HL-60 (cell line): ENCODE results near the gene FAM118A.

Source experiments
- DNase-seq, 2 experiments: peaks; one replicate each; pipeline ENCODE4 v3.0.0-alpha.2; 2010 to 2020; ENCODE audit warnings: low read depth in 1 of 2, low spot score in 1 of 2
- H3K27ac ChIP-seq: fragments of 250-450 bp; sonication (Bioruptor Pico); replicated peaks from 2 replicates; pipeline ENCODE4 v1.5.1; 2020; ENCODE audit warnings: mild to moderate bottlenecking, moderate library complexity
- H3K27me3 ChIP-seq: fragments of 250-450 bp; sonication (Bioruptor Pico); 2 replicates; pipeline ENCODE4 v1.5.1; 2021; ENCODE audit warnings: mild to moderate bottlenecking, moderate library complexity; ENCODE audit not compliant: insufficient read depth, poor library complexity, severe bottlenecking
- H3K4me3 ChIP-seq: replicated peaks from 2 replicates; pipeline ENCODE4 v1.5.1; 2011; ENCODE audit warnings: mild to moderate bottlenecking, control low read depth, low read length; ENCODE audit not compliant: insufficient read depth
- GABPA ChIP-seq: IDR thresholded peaks from 2 replicates; pipeline ENCODE4 v1.6.1; 2012; ENCODE audit warnings: low read depth
- POLR2AphosphoS5 ChIP-seq: IDR thresholded peaks from 2 replicates; pipeline ENCODE4 v1.6.1; 2012; ENCODE audit warnings: low read depth
- SPI1 ChIP-seq: IDR thresholded peaks from 2 replicates; pipeline ENCODE4 v1.6.1; 2012; ENCODE audit warnings: low read depth, mild to moderate bottlenecking, borderline replicate concordance
- TF ChIP-seq, protein P1 (sequence below): IDR thresholded peaks from one replicate; pipeline ENCODE4 v1.5.1; 2011; ENCODE audit warnings: low read length, control low read depth, inconsistent platforms; ENCODE audit not compliant: insufficient read depth
- TF ChIP-seq, protein P2 (sequence below): IDR thresholded peaks from 2 replicates; pipeline ENCODE4 v1.6.1; 2012; ENCODE audit warnings: low read depth; ENCODE audit not compliant: insufficient replicate concordance

The FAM118A gene

DNA sequence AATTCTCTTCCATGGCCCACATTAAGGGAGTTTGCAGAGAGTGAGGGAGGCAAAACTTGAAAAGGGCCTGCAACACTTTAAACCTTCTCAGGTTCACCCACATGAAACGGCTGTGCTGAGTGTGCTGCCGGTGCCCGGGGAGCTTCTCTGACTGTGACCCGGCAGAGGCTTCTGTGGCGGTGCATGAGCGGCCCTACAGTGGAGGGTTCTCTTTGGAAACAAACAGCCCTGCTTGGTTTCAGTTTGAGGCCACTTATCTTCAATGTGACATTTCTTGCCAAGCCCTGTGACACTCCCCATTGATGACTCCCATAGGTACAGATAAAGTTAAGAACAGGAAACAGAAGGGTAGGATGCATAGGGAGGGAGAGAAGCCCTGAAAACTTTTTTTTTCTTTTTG lies 31.8 kb downstream of the FAM118A start:
- Histone ChIP-seq H3K27me3 (no peaks in the 10 kb centered on the region), H3K4me3 (no peak overlapping the region), H3K27ac (no peak overlapping the region)
- no peak for DNase-seq
- TF ChIP-seq SPI1: no peak
- no peak for TF ChIP-seq GABPA

DNA sequence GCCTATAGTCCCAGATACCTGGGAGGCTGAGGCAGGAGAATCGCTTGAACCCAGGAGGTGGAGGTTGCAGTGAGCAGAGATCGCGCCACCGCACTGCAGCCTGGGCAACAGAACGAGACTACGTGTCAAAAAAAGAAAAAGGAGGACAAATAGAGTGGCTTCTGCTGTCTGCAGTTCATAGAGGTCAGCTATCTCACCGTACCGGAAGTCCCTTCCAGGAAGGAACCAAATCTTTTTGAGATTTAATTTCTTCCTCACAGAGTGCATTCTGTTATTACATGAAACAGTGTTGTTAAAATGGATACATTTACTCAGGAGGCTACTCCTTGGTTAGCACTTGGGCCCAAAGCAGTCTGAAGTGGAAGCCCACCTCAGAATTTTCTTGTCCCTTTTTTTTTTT lies 33.4 kb downstream of the FAM118A start:
- H3K27ac ChIP-seq: no peak overlapping the region
- H3K27me3 ChIP-seq: no peaks in the 10 kb centered on the region
- no peak for TF ChIP-seq SPI1
- TF ChIP-seq GABPA: no peak
- no peak for TF ChIP-seq POLR2AphosphoS5
- TF ChIP-seq, protein P1, sequence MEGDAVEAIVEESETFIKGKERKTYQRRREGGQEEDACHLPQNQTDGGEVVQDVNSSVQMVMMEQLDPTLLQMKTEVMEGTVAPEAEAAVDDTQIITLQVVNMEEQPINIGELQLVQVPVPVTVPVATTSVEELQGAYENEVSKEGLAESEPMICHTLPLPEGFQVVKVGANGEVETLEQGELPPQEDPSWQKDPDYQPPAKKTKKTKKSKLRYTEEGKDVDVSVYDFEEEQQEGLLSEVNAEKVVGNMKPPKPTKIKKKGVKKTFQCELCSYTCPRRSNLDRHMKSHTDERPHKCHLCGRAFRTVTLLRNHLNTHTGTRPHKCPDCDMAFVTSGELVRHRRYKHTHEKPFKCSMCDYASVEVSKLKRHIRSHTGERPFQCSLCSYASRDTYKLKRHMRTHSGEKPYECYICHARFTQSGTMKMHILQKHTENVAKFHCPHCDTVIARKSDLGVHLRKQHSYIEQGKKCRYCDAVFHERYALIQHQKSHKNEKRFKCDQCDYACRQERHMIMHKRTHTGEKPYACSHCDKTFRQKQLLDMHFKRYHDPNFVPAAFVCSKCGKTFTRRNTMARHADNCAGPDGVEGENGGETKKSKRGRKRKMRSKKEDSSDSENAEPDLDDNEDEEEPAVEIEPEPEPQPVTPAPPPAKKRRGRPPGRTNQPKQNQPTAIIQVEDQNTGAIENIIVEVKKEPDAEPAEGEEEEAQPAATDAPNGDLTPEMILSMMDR: no peak
- TF ChIP-seq, protein P2, sequence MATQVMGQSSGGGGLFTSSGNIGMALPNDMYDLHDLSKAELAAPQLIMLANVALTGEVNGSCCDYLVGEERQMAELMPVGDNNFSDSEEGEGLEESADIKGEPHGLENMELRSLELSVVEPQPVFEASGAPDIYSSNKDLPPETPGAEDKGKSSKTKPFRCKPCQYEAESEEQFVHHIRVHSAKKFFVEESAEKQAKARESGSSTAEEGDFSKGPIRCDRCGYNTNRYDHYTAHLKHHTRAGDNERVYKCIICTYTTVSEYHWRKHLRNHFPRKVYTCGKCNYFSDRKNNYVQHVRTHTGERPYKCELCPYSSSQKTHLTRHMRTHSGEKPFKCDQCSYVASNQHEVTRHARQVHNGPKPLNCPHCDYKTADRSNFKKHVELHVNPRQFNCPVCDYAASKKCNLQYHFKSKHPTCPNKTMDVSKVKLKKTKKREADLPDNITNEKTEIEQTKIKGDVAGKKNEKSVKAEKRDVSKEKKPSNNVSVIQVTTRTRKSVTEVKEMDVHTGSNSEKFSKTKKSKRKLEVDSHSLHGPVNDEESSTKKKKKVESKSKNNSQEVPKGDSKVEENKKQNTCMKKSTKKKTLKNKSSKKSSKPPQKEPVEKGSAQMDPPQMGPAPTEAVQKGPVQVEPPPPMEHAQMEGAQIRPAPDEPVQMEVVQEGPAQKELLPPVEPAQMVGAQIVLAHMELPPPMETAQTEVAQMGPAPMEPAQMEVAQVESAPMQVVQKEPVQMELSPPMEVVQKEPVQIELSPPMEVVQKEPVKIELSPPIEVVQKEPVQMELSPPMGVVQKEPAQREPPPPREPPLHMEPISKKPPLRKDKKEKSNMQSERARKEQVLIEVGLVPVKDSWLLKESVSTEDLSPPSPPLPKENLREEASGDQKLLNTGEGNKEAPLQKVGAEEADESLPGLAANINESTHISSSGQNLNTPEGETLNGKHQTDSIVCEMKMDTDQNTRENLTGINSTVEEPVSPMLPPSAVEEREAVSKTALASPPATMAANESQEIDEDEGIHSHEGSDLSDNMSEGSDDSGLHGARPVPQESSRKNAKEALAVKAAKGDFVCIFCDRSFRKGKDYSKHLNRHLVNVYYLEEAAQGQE: no peak
- no peak for DNase-seq
- no peak overlapping the region for H3K4me3 ChIP-seq

DNA sequence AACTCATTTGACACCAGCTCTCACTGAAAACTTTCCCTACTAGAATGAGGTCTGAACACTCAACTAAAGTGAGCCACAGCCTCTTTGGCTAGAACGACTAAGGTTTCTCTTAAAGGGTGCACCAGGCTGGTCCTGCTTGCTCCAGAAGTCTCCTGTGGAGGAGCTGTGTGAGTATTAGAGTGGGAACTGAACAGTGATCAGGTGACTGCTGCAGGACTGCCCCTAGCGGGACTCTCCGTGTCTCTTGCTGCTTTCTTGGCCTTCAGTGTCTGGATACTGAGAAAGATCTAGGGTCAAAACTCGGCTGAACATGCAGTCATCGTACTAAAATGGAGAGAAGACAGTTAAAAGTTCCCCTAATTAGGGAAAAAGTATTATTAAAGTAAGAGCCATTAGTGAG lies 34.6 kb downstream of the FAM118A start:
- TF ChIP-seq POLR2AphosphoS5 (no peak), SPI1 (no peak), GABPA (no peak)
- TF ChIP-seq, protein P1: no peak
- TF ChIP-seq, protein P2: no peak
- no peak overlapping the region for H3K27ac ChIP-seq
- no peak for DNase-seq
- no peaks in the 10 kb centered on the region for H3K27me3 ChIP-seq
- H3K4me3 ChIP-seq: no peak overlapping the region

DNA sequence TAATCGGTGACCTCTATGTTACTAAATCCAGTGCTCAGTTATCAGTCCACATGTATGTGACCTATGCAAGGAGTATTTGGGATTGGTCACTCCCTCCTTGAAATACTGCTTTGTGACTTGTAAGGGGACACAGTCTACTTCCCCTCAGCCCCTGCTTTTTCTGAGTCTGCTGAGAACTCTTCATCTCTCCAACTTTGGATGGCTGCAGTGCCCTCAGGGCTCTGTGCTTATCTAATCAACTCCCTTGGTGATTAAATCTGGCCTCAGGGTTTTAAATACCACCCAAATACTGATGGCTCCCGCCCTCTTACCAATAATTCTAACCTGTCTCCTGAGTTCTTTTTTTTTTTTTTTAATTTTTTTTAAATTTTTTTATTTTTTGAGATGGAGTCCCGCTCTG lies 40.2 kb downstream of the FAM118A start:
- no peak for DNase-seq
- H3K27me3 ChIP-seq: no peaks in the 10 kb centered on the region
- no peak overlapping the region for H3K27ac ChIP-seq
- TF ChIP-seq, protein P1: no peak
- TF ChIP-seq, protein P2: no peak
- H3K4me3 ChIP-seq: no peak overlapping the region
